Measurements from ENCODE around the gene UNC93B1.
A peak's percentile ranks its signal among the peaks of the same experiment; 100 is the strongest.

UNC93B1 gene

GRCh38 chr11:68007498-68008380 lies 3.8 kb upstream of the UNC93B1 start:
- Histone ChIP-seq H3K9me2 (replicated peaks; ENCODE audit: low read depth, low read length) (no peaks in the 10 kb centered on the region), H3F3A (ENCODE audit: low read depth) (no peaks in the 10 kb centered on the region), H3K4me3 (ENCODE audit: low read length, poor library complexity, severe bottlenecking) (no peak overlapping the region), H3K4me1 (ENCODE audit: insufficient read depth, low read length, poor library complexity, severe bottlenecking) (peaks cover 23% of the 10 kb centered on the region), H2AFZ (ENCODE audit: low read length) (no peak overlapping the region), H3K9ac (ENCODE audit: low read depth, low read length, poor library complexity, severe bottlenecking) (no peak overlapping the region), H3K4me2 (ENCODE audit: low read depth, low read length, poor library complexity, severe bottlenecking) (no peak overlapping the region), H3K79me2 (ENCODE audit: insufficient read depth, low read length) (no peaks in the 10 kb centered on the region), H3K36me3 (ENCODE audit: insufficient read depth, low read length) (no peaks in the 10 kb centered on the region), H3K27me3 (ENCODE audit: insufficient read depth, low read length, poor library complexity, severe bottlenecking) (no peaks in the 10 kb centered on the region), H3K9me3 (ENCODE audit: insufficient read depth, low read depth, low read length) (no peaks in the 10 kb centered on the region), H4K20me1 (ENCODE audit: insufficient read depth, low read length, poor library complexity, severe bottlenecking) (no peaks in the 10 kb centered on the region)
- TF ChIP-seq EZH2phosphoT487 (IDR thresholded peaks at IDR 0.05; ENCODE audit: borderline replicate concordance) (no peak), CTCF (conservative IDR thresholded peaks at IDR 0.05; ENCODE audit: low read length) (no peak)

- H3K9ac ChIP-seq (ENCODE audit: low read depth, low read length, poor library complexity, severe bottlenecking): no peak overlapping the region
- no peak overlapping the region for H2AFZ ChIP-seq (ENCODE audit: low read length)
- H3F3A ChIP-seq (ENCODE audit: low read depth): no peaks in the 10 kb centered on the region
- H3K27me3 ChIP-seq (ENCODE audit: insufficient read depth, low read length, poor library complexity, severe bottlenecking): no peaks in the 10 kb centered on the region
- H3K36me3 ChIP-seq (ENCODE audit: insufficient read depth, low read length): no peaks in the 10 kb centered on the region
- H3K4me2 ChIP-seq (ENCODE audit: low read depth, low read length, poor library complexity, severe bottlenecking): no peak overlapping the region
- TF ChIP-seq EZH2phosphoT487 (IDR thresholded peaks at IDR 0.05; ENCODE audit: borderline replicate concordance) (no peak), CTCF (conservative IDR thresholded peaks at IDR 0.05; ENCODE audit: low read length) (no peak)
- H3K79me2 ChIP-seq (ENCODE audit: insufficient read depth, low read length): no peaks in the 10 kb centered on the region
- peaks cover 16% of the 10 kb centered on the region for H3K4me1 ChIP-seq (ENCODE audit: insufficient read depth, low read length, poor library complexity, severe bottlenecking)
- H3K4me3 ChIP-seq (ENCODE audit: low read length, poor library complexity, severe bottlenecking): no peak overlapping the region
- no peaks in the 10 kb centered on the region for H3K9me3 ChIP-seq (ENCODE audit: insufficient read depth, low read depth, low read length)
- H4K20me1 ChIP-seq (ENCODE audit: insufficient read depth, low read length, poor library complexity, severe bottlenecking): no peaks in the 10 kb centered on the region
- H3K9me2 ChIP-seq (replicated peaks; ENCODE audit: low read depth, low read length): no peaks in the 10 kb centered on the region
These were observed 2.8 kb upstream of the UNC93B1 start for GRCh38 chr11:68006606-68007166.

- H3K4me1 ChIP-seq (ENCODE audit: insufficient read depth, low read length, poor library complexity, severe bottlenecking): peaks cover 11% of the 10 kb centered on the region
- H3K4me2 ChIP-seq (ENCODE audit: low read depth, low read length, poor library complexity, severe bottlenecking): peak overlapping the region; percentile 57
- H3K4me3 ChIP-seq (ENCODE audit: low read length, poor library complexity, severe bottlenecking): peak overlapping the region; percentile 63
- H4K20me1 ChIP-seq (ENCODE audit: insufficient read depth, low read length, poor library complexity, severe bottlenecking): no peaks in the 10 kb centered on the region
- no peaks in the 10 kb centered on the region for H3K36me3 ChIP-seq (ENCODE audit: insufficient read depth, low read length)
- 0 out of 2 replicates have a peak overlapping the region, but pooled peaks have one; percentile 36 for H2AFZ ChIP-seq (ENCODE audit: low read length)
- H3K9me2 ChIP-seq (replicated peaks; ENCODE audit: low read depth, low read length): no peaks in the 10 kb centered on the region
- H3K9ac ChIP-seq (ENCODE audit: low read depth, low read length, poor library complexity, severe bottlenecking): no peak overlapping the region
- TF ChIP-seq EZH2phosphoT487 (IDR thresholded peaks at IDR 0.05; ENCODE audit: borderline replicate concordance) (no peak), CTCF (conservative IDR thresholded peaks at IDR 0.05; ENCODE audit: low read length) (no peak)
- no peaks in the 10 kb centered on the region for H3K27me3 ChIP-seq (ENCODE audit: insufficient read depth, low read length, poor library complexity, severe bottlenecking)
- no peaks in the 10 kb centered on the region for H3K9me3 ChIP-seq (ENCODE audit: insufficient read depth, low read depth, low read length)
- H3F3A ChIP-seq (ENCODE audit: low read depth): no peaks in the 10 kb centered on the region
- no peaks in the 10 kb centered on the region for H3K79me2 ChIP-seq (ENCODE audit: insufficient read depth, low read length)
These were observed 846 bp upstream of the UNC93B1 start for GRCh38 chr11:68004551-68005335.

Measured in Loucy (cell line).